Activated naive CD4-positive, alpha-beta T cell treated with anti-CD3 and anti-CD28 coated beads for 36 hours (primary cell): ENCODE results near the gene SLC15A1. TPM values are rescaled to one million over a fixed set of nuclear protein-coding genes. Genes with fewer than 3 reads are reported as not detected.
A peak's percentile ranks its signal among the peaks of the same experiment; 100 is the strongest.

ENCODE experiments used
- CTCF ChIA-PET: fragments of 350-600 bp; sonication (Branson Sonifier 250); formaldehyde crosslinking; loops from one replicate; lab custom pipeline; 2021; ENCODE audit warnings: antibody characterized with exemption; lab: Charles Lee
- DNase-seq: peaks from one replicate; pipeline ENCODE4 v3.0.0-alpha.2; 2020
- H3K27ac Mint-ChIP-seq: one replicate; pipeline ENCODE4 v1.8.0; 2021; ENCODE audit warnings: mild to moderate bottlenecking, mixed read lengths
- H3K27me3 Mint-ChIP-seq: one replicate; pipeline ENCODE4 v1.8.0; 2021; ENCODE audit warnings: low read depth, mixed read lengths
- H3K36me3 Mint-ChIP-seq: one replicate; pipeline ENCODE4 v1.8.0; 2021; ENCODE audit warnings: low read depth, mixed read lengths
- H3K4me1 Mint-ChIP-seq: one replicate; pipeline ENCODE4 v1.8.0; 2021; ENCODE audit warnings: low read depth, mixed read lengths
- H3K4me3 Mint-ChIP-seq: one replicate; pipeline ENCODE4 v1.8.0; 2021; ENCODE audit warnings: mild to moderate bottlenecking, moderate library complexity, mixed read lengths
- H3K9me3 Mint-ChIP-seq: one replicate; pipeline ENCODE4 v1.8.0; 2021; ENCODE audit warnings: mixed read lengths
- intact Hi-C: fragments of 100-400 bp; cut with micrococcal nuclease; formaldehyde crosslinking; loops from one replicate; pipeline ENCODE4 v1.15.1; 2023
- total RNA-seq, 2 experiments: library from RNA; stranded (reverse); gene quantifications; one replicate each; pipeline ENCODE4 v1.2.3, GENCODE V29; 2021

Gene SLC15A1
- total RNA-seq, 2 experiments from 2014 or later, result not detected

- DNase-seq, result no peak
- Mint-ChIP-seq H3K9me3 (no peaks in the 10 kb centered on the region), H3K4me1 (peaks cover 2% of the 10 kb centered on the region), H3K36me3 (no peaks in the 10 kb centered on the region), H3K27me3 (no peaks in the 10 kb centered on the region), H3K27ac (no peak overlapping the region), H3K4me3 (no peak overlapping the region)
- CTCF ChIA-PET, result interaction anchor here (1.2 kb wide), 1 partner anchor 212 kb away, joined by 3 read pairs; no protein-coding TSS in a partner anchor
- intact Hi-C loops, result no loop called here
Observed at GRCh38 chr13:98657506-98658085, 94.9 kb downstream of the SLC15A1 start.

GRCh38 chr13:98656223-98656622, 96.2 kb downstream of the SLC15A1 start:
- Mint-ChIP-seq H3K9me3 (no peaks in the 10 kb centered on the region), H3K27ac (no peak overlapping the region), H3K4me1 (peaks cover 2% of the 10 kb centered on the region), H3K4me3 (no peak overlapping the region), H3K36me3 (no peaks in the 10 kb centered on the region), H3K27me3 (no peaks in the 10 kb centered on the region)
- no peak for DNase-seq
- intact Hi-C loops, result no loop called here
- CTCF ChIA-PET, result interaction anchor here (0.6 to 1.3 kb wide), 3 partner anchors 31 to 514 kb away, joined by 3 to 10 read pairs (median 3); no protein-coding TSS in a partner anchor

DNA sequence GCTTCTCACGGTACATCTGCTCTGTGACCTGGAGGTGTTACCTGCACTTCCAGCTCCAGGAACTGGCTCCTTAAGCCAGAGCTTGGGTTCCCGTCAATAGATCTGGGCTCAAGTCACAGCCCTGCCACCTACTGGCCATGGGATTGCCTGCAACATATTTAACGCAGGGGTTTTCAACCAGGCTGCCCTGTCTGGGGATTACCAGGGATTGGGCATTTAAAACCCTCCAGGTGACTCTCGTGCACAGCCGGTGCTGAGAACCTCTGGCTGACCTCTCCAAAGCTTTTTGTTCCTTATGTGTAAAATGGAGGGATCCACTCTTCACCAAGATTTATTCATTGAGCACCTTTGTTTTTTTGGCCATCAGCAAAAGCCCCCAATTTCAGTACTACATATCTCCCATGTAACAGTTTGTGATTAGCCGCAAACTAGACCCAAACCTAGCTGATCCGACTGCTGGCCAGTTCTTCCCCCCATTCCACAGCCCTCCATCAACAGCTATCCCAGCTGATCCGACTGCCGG, 98.9 kb downstream of the SLC15A1 start:
- no peaks in the 10 kb centered on the region for H3K36me3 Mint-ChIP-seq
- CTCF ChIA-PET, result interaction anchor here (0.5 to 5.1 kb wide), 59 partner anchors 9 to 498 kb away, joined by 3 to 160 read pairs (median 5); no protein-coding TSS in a partner anchor
- peaks cover 2% of the 10 kb centered on the region for H3K4me1 Mint-ChIP-seq
- no peaks in the 10 kb centered on the region for H3K27me3 Mint-ChIP-seq
- peak; percentile 89 for DNase-seq
- intact Hi-C loops, result loop anchor here (1.0 to 5.0 kb wide), 8 partner anchors 11 to 798 kb away; no protein-coding TSS in a partner anchor
- H3K4me3 Mint-ChIP-seq, result peak overlapping the region; percentile 32
- H3K27ac Mint-ChIP-seq, result peak overlapping the region; percentile 54
- no peaks in the 10 kb centered on the region for H3K9me3 Mint-ChIP-seq

DNA sequence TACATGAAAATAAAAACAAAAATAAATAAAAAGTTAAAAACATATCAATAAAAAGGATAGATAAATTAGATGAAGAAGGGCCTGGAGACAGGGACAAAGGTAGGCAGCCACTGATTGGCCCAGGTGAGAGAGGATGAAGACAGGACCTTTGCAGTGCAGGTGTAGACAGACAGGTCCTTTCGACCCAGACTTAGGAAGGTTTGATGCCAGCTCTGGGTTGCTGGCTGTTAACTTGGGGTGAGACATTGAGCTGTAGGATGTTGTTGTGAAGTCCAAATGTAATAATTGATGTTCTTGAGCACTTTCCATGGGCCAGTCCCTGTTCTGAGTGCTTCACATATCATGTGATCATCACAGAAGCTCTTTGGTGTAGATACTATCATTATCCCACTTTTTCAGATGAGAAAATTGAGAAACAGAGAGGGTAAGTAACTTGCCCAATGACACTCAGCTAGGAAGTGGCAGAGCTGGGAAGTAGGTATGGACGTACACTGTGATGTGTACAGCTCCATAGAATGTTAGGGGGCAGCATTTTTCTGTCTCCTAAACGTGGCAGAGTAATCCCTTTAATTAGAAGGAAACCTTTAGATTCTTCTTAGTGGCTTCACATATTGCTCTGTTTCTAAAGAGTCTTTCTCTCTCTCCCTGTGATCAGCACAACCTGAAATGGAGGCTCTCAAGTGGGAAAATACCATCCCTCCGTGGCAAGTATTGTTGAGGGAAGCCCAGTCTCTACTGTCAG, 99.6 kb downstream of the SLC15A1 start:
- Mint-ChIP-seq H3K4me3 (peak overlapping the region; percentile 32), H3K27ac (peak overlapping the region; percentile 54), H3K9me3 (no peaks in the 10 kb centered on the region), H3K36me3 (no peaks in the 10 kb centered on the region), H3K4me1 (peaks cover 2% of the 10 kb centered on the region), H3K27me3 (no peaks in the 10 kb centered on the region)
- intact Hi-C loops, result loop anchor here (1.0 to 5.0 kb wide), 8 partner anchors 11 to 798 kb away; no protein-coding TSS in a partner anchor
- DNase-seq, result no peak
- CTCF ChIA-PET, result interaction anchor here (0.5 to 5.1 kb wide), 57 partner anchors 10 to 497 kb away, joined by 3 to 160 read pairs (median 5); no protein-coding TSS in a partner anchor

- DNase-seq, result no peak
- Mint-ChIP-seq H3K4me3 (no peak overlapping the region), H3K36me3 (no peaks in the 10 kb centered on the region), H3K27ac (no peak overlapping the region), H3K9me3 (no peaks in the 10 kb centered on the region), H3K27me3 (no peaks in the 10 kb centered on the region), H3K4me1 (peaks cover 2% of the 10 kb centered on the region)
- CTCF ChIA-PET, result interaction anchor here (0.8 to 5.1 kb wide), 26 partner anchors 9 to 614 kb away, joined by 3 to 160 read pairs (median 6); no protein-coding TSS in a partner anchor
- intact Hi-C loops, result loop anchor here (2.0 to 5.0 kb wide), 4 partner anchors 80 to 185 kb away; no protein-coding TSS in a partner anchor
Observed at GRCh38 chr13:98652276-98652675, 100.2 kb downstream of the SLC15A1 start.

GRCh38 chr13:98651744-98652143, 100.7 kb downstream of the SLC15A1 start:
- Mint-ChIP-seq H3K4me3 (no peak overlapping the region), H3K9me3 (no peaks in the 10 kb centered on the region), H3K27me3 (no peaks in the 10 kb centered on the region), H3K36me3 (no peaks in the 10 kb centered on the region), H3K4me1 (peaks cover 2% of the 10 kb centered on the region), H3K27ac (no peak overlapping the region)
- DNase-seq, result no peak
- CTCF ChIA-PET, result interaction anchor here (0.8 to 5.1 kb wide), 12 partner anchors 10 to 614 kb away, joined by 3 to 160 read pairs (median 8); no protein-coding TSS in a partner anchor
- intact Hi-C loops, result loop anchor here (2.0 to 5.0 kb wide), 4 partner anchors 79 to 185 kb away; no protein-coding TSS in a partner anchor

DNA sequence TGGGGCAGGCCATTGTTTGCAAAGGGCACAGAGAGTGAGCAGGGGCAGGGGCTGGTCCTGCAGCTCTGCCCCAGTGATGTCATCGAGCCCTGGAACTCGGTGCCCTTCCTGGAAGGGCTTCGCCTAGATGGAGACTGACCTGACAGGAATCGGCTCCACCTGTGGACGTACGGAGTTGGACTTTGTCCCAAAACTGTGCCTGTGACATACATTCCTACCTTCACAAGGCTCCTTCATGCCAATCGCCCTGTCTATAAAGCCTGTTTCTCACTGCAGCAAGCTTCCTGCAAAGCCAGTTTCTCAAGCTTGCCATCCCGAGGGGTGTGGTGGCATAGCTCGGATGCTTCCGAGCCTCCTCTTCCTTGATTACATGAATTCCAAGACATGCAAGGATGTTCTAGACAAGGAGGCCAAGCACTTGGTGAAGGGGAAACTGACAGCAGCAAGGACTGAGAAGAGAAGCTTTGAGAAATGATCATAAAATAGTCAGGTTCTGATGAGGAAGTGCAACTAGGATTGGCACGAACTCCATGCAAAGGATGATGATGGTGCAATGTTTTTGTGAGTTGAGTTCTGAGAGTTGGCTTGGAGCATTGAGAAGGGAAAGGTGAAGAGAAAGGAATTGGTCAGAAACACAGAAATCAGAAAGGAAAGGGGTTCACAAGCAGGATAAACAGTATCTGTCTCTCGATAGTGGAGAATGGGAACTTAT, 101.9 kb downstream of the SLC15A1 start:
- Mint-ChIP-seq H3K36me3 (no peaks in the 10 kb centered on the region), H3K9me3 (no peaks in the 10 kb centered on the region), H3K4me3 (no peak overlapping the region), H3K4me1 (peaks cover 2% of the 10 kb centered on the region), H3K27ac (no peak overlapping the region), H3K27me3 (no peaks in the 10 kb centered on the region)
- DNase-seq, result no peak
- CTCF ChIA-PET, result interaction anchor here (1.4 to 5.1 kb wide), 2 partner anchors 23 to 206 kb away, joined by 4 to 160 read pairs; no protein-coding TSS in a partner anchor
- intact Hi-C loops, result loop anchor here (5.0 kb wide), 1 partner anchor 78 kb away; no protein-coding TSS in a partner anchor

GRCh38 chr13:98649861-98650260, 102.6 kb downstream of the SLC15A1 start:
- intact Hi-C loops, result loop anchor here (5.0 kb wide), 1 partner anchor 78 kb away; no protein-coding TSS in a partner anchor
- H3K27me3 Mint-ChIP-seq, result no peaks in the 10 kb centered on the region

GRCh38 chr13:98648686-98649085, 103.8 kb downstream of the SLC15A1 start:
- CTCF ChIA-PET, result interaction anchor here (0.7 to 1.2 kb wide), 3 partner anchors 116 to 203 kb away, joined by 3 to 4 read pairs (median 3); no protein-coding TSS in a partner anchor
- no peak for DNase-seq
- peaks cover 2% of the 10 kb centered on the region for H3K4me1 Mint-ChIP-seq
- no peaks in the 10 kb centered on the region for H3K36me3 Mint-ChIP-seq
- no peaks in the 10 kb centered on the region for H3K9me3 Mint-ChIP-seq
- intact Hi-C loops, result no loop called here
- H3K27ac Mint-ChIP-seq, result no peak overlapping the region
- no peaks in the 10 kb centered on the region for H3K27me3 Mint-ChIP-seq
- H3K4me3 Mint-ChIP-seq, result no peak overlapping the region

More at GRCh38 chr13:98649861-98650260, 102.6 kb downstream of the SLC15A1 start:
- peaks cover 2% of the 10 kb centered on the region for H3K4me1 Mint-ChIP-seq
- no peaks in the 10 kb centered on the region for H3K36me3 Mint-ChIP-seq
- no peak overlapping the region for H3K4me3 Mint-ChIP-seq
- H3K9me3 Mint-ChIP-seq, result no peaks in the 10 kb centered on the region
- DNase-seq, result no peak
- H3K27ac Mint-ChIP-seq, result no peak overlapping the region
- CTCF ChIA-PET, result interaction anchor here (1.2 to 5.1 kb wide), 2 partner anchors 204 to 206 kb away, joined by 3 to 160 read pairs; no protein-coding TSS in a partner anchor

- CTCF ChIA-PET, result interaction anchor here (0.7 to 1.0 kb wide), 3 partner anchors 115 to 203 kb away, joined by 3 to 4 read pairs (median 4); no protein-coding TSS in a partner anchor
- intact Hi-C loops, result no loop called here
- Mint-ChIP-seq H3K4me3 (no peak overlapping the region), H3K27ac (no peak overlapping the region), H3K9me3 (no peaks in the 10 kb centered on the region), H3K36me3 (no peaks in the 10 kb centered on the region), H3K4me1 (no peaks in the 10 kb centered on the region), H3K27me3 (no peaks in the 10 kb centered on the region)
- no peak for DNase-seq
Observed at GRCh38 chr13:98648141-98648540, 104.3 kb downstream of the SLC15A1 start.

DNA sequence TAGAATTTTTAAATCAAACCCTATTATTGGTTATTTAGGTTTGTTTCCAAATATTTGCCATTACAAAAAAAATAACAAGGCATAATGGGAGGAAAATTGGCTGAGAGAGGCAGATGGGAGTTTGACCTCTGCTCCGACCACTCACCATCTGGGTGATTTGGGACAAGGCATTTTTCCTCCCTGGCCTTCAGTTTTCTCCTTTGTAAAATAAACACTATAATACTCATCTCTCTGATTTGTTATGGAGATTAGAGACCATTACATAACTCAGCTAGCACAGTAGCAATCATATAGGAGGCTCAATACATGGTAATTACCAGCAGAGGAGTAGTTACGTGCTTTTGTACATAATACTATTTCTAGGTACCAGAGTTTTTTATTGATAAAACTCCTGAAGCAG, 105.4 kb downstream of the SLC15A1 start:
- H3K4me3 Mint-ChIP-seq, result no peak overlapping the region
- H3K4me1 Mint-ChIP-seq, result no peaks in the 10 kb centered on the region
- intact Hi-C loops, result no loop called here
- H3K27ac Mint-ChIP-seq, result no peak overlapping the region
- no peaks in the 10 kb centered on the region for H3K9me3 Mint-ChIP-seq
- DNase-seq, result no peak
- CTCF ChIA-PET, result no interaction called here
- H3K27me3 Mint-ChIP-seq, result no peaks in the 10 kb centered on the region
- no peaks in the 10 kb centered on the region for H3K36me3 Mint-ChIP-seq
